NK-92 (cell line): ENCODE results near the gene RPS6KA5.
"Not testable (repeated sequence)": the region's sequence is repeated elsewhere in the genome, so short reads cannot be mapped to it uniquely, and the experiment has no call there.

Experiments used
- DNase-seq: peaks from one replicate; lab custom pipeline; 2025; ENCODE audit not compliant: unreplicated experiment; lab: John Stamatoyannopoulos, UW

Gene RPS6KA5

DNA sequence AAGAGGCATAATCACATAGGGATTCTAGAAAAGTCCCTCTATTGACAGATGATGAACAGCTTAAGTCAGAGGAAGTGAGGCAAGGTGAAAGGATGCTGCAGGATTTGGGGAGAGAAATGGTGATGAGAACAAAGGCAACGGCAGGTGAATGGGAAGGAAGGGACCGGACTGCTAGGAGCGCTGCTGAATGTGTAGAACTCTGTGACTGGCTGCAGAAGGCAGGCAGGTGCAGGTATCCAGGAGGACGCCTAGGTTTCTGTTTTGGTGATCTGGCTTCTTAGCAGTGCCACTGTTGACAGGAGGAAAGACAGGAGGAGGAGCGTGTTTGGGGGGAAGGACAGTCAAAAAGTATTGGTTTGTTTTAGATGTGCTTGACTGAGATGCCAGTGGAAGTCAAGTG is 185.8 kb downstream of the RPS6KA5 start:
- DNase-seq: no peak

DNA sequence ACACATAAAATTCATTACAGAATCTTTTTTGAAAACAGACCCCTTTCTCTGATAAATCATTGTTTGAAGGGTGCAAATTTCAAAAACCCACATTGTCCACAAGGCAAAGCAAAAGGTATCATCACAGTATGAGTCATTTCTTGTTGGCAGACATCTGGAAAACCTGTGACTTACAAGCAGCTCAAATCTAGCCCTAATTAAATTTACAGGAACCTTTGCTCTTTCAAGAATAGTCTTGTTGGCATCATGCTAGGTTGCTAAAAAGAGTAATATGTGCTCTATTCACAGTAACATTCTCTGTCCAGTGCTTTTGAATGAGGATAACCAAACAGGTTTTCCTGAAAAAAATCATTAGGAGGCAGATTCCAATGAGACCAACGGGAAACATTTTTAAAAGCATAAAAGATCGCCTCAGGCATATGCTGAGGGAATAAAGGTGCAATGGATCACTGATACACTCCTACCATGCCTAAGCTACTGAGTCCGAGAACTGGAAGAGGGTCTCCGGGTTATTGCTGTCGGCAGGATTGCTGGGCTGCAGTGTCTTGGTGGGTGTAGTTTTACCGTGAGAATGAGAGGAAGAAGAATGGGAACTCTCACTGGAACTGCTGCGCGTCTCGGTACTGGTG is 188.7 kb downstream of the RPS6KA5 start:
- DNase-seq: no peak

DNA sequence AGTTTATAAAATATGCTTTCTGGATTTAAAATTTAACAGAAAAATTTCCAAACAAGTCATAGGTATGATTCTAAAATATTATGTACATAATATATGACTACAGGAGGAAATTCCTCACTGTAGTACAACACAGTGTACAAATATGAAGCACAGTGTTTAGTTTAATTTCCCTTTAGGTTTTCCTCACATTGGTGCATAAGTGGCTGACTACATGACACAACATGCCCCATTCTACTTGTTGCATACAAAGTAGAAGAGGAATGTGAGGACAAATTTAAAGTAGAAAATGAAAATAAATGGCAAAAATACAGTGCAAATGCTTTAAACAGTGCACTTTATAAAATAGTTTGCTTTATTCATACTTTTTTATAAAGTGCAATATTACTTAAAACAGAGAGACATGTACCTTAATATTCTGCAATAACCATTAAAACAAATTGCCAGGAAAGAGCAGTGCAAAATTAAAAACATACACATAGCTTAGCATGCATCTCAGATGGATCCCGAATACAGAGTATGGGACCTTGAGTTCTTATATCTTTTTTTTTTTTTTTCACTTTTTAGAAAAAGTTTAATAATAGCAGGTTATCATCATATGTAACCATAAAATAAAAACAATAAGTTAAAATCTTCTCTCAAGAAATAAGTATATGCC is 189.4 kb downstream of the RPS6KA5 start:
- DNase-seq: no peak

DNA sequence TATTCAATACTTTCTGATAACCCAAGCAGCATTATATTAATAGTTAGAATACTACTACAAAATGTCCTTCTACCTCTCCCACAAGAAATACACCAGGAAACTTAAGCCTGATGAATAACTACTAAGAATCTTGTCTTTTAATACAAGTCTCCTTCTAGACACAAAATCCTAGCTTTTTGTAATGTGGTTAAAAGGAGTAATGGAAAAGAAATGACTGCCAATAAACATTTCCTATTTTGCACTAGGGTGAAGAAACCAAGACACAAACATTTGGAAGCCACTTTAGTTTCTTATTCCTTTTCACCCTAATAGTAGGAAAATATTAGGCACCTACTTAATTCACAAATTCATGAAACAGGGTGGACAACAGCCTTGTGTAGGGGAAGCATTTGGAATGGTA is 192.9 kb downstream of the RPS6KA5 start:
- no peak for DNase-seq

DNA sequence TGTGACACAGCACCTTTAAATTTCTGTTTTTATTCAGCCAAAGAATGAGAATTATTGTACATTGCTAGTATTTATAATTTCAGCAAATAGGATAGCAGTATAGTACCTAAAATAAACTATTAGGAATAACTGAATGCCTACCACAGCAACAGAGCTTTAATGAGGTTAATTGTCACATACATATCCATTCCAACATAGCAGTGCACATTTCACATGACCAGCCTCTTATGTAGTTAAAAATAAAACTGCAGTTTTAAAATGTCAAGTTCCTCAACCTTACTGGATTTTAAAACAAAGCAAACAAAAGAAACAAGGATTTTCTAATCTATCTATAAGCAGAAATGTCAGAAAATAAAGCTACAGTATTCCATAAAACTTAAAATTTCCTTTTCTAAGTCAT is 193.6 kb downstream of the RPS6KA5 start:
- no peak for DNase-seq

DNA sequence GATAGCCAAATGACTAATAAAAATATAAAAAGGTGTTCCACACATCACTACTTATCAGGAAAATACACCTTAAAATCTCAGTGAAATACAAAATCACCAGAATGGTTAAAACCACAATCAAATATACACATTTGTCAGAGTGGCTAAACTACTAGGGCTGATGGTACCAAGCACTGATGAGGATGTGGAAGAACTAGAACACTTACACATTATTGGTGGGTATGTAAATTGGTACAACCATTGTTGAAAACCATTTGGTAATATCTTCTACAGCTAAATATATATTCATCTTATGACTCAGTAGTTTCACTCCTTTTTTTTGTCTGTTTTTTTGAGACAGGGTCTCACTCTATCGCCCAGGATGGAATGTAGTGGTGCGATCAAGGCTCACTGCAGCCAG is 195.7 kb downstream of the RPS6KA5 start:
- no peak for DNase-seq

DNA sequence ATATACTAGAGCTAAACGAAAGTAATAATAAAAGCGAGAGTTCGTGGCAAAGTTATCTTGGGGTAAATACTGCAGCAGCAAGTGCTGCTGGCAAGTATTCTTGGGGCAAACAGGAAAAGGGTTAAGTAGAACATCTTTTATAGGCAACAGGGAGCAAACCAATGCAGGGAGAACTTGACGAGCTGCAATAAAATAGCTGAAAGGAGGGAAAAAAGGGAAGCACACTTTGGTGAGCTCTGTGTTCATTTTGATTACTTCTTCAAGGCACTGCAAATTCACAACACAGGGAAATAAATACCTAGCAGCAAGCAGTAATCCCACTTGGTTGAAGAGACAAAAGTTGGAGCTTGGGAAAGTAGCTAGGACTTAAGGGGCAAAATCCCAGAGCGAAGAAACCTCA is 201.9 kb downstream of the RPS6KA5 start:
- DNase-seq: no peak

DNA sequence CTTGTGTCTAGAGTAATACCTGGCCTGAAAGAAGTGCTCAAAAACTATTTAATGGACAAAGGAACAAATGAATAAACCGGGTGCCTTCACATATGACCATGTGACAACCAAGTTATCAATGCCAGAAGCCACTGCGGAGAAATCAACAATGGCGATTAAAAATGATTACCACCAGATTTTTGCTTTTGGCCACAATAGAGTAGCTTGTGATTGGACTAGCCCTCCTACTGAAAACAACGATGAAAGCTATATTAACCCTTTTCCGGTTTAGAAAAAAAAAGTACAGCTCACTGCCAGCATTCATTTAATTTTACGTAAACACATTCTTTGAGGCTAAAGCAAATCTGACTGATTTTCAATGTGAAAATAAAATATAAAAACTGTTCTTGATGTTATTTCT is 202.6 kb downstream of the RPS6KA5 start:
- no peak for DNase-seq

DNA sequence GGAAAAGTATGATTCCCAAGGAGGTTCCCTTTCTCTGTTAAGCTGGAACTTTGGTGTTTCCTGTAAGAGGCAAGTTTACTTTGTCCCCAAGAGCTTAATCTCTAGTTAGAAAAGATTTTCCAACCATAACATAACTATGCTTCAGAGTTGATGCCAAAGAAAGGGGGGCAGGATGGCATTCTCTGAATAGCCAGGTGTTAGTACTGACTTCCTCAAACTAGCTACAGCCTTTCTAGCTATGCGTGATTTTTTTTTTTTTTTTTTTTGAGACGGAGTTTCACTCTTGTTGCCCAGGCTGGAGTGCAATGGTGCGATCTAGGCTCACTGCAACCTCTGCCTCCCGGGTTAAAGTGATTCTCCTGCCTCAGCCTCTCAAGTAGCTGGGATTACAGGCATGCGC is 204.3 kb downstream of the RPS6KA5 start:
- not testable (repeated sequence) for DNase-seq

DNA sequence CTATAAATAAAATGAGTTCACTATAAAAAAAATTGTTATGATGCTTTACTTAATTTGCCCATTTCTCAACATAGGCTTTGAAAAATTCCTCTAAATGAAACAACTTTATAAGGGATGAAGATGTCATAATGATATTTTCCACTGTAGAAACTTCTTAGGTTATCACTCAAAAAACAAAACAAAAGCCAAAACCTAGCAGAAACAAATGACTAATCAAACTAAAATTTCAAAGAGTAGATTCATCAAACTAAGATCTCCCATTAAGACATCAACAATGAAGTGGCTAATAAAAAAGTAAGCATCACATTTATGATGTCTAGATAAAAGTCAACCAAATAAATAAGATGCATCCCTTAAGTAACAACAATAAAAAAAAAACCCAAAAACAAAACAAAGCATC is 207.3 kb downstream of the RPS6KA5 start:
- DNase-seq: no peak

DNA sequence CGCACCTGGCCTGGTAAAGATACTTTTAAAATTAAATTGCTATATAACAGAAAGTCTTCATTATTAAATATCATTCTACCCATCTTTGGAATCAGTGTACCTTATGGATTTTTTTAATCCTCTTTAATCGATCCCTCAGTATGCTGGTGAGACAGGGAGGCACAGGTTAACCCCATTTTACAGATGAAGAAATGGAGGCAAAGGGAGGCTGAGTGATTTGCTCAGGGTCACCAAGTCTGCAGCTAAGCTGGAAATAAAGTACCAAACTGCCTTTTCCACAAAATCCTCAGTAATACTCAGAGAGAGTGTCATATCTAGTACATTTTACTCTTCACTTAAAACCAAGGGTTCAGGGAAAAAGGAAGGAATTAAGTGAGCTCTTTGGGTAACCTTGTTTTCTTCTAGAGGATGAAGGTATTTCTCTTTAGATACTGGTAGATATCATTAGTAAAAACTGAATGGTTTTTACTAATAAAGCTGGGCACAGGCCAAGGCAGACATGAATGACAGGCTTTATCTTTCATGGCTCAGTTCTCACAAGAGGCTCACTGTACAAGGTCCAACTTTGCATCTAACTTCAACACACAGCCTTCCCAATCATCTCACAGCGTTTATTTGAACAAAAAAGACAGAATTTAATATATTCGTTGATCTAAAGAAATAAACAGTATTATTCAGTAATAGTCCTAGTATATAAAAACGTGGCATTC is 209.0 kb downstream of the RPS6KA5 start:
- no peak for DNase-seq

DNA sequence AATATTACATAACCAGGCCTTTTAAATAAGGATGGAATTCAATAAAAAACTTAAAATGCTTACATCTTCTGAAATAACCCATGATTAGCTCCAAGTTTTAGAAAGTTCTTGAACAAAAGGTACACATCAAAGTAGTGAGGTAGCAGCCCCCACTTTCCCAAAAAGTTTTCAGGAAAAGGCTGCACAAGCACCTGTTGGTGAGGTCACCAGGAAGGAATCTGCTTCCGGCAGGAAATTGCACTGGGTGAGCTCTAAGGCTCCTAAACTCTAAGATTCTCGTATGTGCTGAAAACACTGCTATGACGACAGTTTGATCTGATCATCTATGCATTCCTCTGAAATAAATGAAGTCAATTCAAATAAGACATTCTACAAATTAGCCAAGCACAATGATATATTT is 210.0 kb downstream of the RPS6KA5 start:
- no peak for DNase-seq

DNA sequence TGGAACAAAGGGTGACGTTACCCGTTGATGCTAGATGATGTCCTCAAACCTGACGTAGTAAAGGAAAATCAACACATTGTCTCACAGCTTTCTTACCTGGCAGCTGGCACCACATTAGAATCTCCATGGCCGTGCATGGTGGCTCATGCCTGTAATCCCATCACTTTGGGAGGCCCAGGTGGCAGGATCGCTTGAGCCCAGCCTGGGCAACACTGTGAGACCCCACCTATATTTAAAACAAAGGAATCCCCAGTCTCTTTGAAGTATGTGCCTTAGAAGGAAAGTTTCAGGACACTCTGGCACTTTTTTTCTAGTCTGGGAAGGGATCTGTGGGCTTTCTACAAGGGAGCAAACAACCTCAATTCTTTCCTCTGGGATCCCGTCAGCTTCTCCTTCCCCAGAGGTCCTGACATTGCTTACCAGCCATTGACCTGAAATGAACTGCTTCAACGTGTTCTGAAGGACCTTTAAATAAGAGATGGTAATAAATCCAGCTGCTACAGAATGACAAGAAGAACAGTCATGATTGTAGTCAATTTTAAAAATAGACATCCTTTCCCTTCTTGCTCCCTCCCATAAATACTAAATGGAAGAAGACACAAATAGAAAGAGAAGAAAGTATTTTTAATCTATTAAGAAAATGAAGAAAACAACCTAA is 210.5 kb downstream of the RPS6KA5 start:
- no peak for DNase-seq

DNA sequence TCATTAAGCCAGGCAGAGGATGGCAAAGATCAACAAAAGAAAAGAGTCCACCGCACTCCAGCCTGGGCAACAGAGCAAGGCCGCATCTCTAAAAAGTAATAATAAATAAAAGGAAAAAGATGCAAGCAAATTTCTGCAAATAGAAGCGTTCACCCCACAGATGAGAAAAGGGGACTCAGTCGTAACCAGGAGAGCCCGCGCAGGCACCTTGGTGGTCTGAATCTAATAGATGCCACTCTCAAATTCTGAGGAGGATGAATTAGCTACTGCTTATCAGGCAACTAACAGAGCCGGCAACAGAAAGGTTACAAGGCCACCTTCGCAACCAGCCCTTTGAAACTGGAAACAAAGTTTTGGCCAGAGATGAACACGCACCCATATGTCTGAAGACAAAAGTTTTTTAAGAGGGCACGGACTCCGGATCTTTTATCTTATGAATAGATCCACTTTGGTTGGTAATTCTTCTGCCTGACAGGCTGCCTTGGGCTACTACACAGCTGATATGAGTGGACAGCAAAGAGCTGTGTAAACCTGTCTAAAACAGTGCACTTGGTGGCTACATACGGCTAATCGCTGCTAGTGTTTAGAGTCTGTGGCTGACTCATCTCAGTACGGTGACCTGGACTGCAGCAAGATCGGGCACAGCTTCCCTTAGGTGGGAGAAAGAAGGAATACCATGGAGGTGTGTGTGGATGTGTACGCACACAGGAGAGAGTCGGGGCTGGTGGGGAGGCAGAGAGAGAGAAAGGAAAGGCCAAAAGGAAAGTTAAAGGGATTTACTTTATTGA is 211.3 kb downstream of the RPS6KA5 start:
- no peak for DNase-seq

DNA sequence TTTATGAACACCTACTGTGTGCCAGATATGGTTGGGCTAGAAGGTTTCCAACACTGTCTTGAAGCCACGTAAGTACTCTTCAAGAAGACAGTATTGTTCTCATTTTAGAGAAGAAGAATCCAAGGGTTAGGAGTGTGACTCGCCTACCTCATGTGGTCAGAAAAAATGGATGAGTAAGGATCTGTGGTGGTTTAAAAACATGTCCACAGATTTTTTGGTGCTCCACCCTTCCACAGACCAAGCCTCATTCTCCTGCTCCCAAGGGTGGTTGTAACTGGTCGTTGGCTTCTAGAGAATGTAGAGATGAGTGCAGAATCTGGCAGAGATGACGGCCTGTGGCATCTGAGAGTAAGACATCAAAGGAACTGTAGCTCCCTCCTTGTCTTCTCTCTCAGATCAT is 213.9 kb downstream of the RPS6KA5 start:
- DNase-seq: no peak

DNA sequence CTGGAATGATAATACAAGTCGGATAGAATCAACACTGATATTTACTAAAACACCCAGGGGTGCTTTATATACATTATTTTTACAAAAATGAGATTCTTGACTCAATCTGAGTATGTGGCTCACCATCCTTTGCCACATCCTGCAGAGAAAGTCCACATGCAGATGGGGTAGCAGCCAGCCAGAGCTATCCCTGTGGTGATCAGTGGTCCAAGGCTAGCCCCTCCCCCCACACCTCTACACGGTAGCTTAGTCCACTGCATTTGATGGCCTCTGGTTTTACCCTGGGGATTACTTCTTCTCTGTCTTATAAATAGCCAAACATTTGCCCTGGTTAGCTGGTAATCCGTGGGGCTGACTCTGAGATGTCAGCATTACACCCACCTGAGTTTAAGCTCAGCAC is 216.1 kb downstream of the RPS6KA5 start:
- DNase-seq: no peak

DNA sequence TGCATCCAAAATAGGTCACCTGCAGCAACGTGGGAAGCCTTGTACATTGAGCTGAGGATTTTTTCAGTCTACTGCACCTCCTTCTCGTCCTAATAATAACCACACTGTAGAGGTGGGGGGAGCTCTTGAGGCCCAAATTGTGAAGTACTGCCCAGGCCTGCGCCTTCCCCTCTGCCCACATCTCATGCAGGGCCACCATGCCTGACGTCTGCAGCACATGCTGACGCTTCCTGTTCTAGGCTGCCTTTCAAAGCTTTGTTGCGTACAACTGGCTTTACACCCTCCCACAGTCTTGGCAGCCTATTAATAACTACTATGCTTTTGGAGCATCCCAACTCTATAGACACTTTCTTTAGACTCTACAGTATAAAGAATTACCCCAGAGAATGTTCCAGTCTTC is 217.7 kb downstream of the RPS6KA5 start:
- DNase-seq: no peak

DNA sequence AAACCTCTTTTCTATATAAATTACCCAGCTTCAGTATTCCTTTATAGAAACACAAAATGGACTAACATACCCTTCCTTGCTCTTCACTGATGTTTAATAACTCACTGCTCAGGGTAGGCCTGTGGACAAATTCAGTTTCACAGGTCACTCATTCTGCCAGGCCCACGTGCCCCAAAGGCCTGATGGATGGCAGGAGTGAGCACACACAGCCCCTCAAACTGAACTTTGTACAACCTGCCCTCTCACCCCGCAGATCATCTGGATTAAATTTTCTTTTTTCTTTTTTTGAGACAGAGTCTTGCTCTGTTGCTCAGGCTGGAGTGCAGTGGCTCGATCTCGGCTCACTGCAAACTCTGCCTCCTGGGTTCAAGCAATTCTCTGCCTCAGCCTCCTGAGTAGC is 219.8 kb downstream of the RPS6KA5 start:
- DNase-seq: not testable (repeated sequence)

DNA sequence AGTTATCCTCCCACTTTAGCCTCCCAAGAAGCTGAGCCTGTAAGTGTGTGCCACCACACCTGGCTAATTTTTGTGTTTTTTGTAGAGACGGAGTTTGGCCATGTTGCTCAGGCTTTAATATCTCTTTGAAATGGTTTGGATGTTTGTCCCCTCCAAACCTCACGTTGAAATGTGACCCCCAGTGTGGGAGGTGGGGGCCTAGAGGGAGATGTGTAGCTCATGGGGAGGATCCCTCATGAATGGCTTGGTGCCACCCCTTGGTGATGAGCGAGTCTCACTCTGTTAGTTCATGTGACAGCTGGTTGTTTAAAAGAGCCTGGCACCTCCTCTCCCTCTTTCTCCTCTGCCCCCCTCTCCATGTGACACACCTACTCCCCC is 220.6 kb downstream of the RPS6KA5 start:
- no peak for DNase-seq

DNA sequence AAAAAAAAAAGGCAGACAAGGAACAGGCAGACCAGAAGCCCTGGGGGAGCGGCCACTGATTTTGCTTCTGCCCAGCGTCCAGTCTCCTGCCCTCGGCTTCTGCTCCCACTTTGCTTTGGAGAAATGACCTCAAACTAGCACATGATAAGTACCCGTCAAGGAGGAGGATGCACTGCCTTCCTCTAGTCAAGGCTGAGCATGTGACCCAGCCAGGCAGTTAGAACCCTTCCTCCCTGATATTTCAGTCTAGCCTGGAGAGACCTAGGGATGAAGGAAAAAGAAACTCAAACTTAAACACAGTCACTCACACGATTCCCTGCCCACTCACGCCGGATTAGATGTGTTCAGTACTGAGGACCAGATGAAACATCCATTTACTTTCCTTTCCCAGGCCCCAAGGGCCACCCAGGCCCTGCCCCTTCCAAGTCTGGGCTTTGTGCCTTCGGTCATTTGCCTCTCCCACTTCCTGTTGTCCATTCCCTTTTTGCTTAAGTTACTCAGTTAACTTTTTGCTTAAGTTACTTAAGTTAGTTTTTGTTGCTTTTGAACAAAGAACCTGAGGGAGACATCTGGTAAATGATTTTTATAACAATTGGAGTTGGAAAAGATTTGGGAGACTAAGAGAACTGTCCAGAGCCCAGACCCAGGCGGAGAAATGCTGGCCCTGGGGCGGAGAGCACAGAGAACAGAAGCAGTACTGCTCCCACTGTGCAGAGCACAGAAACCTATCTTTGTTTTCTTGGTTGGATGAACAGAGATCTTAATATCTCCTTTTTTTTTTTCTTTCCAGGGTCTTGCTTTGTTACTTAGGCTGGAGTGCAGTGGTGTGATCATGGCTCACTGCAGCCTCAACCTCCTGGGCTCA is 221.2 kb downstream of the RPS6KA5 start:
- no peak for DNase-seq
